Aorta (tissue), 5 donors: ENCODE results near the gene SULT2A1. TPM values are rescaled to one million over a fixed set of nuclear protein-coding genes. Genes with fewer than 3 reads are reported as not detected.
"Not testable (repeated sequence)": the region's sequence is repeated elsewhere in the genome, so short reads cannot be mapped to it uniquely, and the experiment has no call there.

ENCODE experiments used
- ATAC-seq: fragments of 200-7000 bp; cut with Tn5 transposase; one replicate; pipeline ENCODE4 v1.9.1; 2022; ENCODE audit warnings: moderate library complexity; ENCODE audit not compliant: low FRiP score
- DNase-seq, 2 donors: peaks; one replicate each; pipeline ENCODE4 v3.0.0-alpha.2; 2020
- H3K27ac ChIP-seq, 2 donors: one replicate each; pipeline ENCODE4 v1.5.1; 2013; ENCODE audit warnings: low read length in 2 of 2, mild to moderate bottlenecking in 2 of 2, moderate library complexity in 2 of 2, control low read depth in 1 of 2, inconsistent platforms in 1 of 2, low read depth in 1 of 2
- H3K27me3 ChIP-seq, 2 donors: one replicate each; pipeline ENCODE4 v1.6.1; 2013; ENCODE audit warnings: control low read depth in 1 of 2, low read length in 1 of 2, mild to moderate bottlenecking in 1 of 2, moderate library complexity in 1 of 2; ENCODE audit not compliant: insufficient read depth in 2 of 2, control insufficient read depth in 1 of 2
- H3K36me3 ChIP-seq, 2 donors: one replicate each; pipeline ENCODE4 v1.6.1; 2013; ENCODE audit warnings: control low read depth in 1 of 2, low read length in 1 of 2, mild to moderate bottlenecking in 1 of 2; ENCODE audit not compliant: insufficient read depth in 2 of 2, control insufficient read depth in 1 of 2
- H3K4me1 ChIP-seq, 2 donors: one replicate each; pipeline ENCODE4 v1.6.1; 2013; ENCODE audit warnings: low read length in 2 of 2, control low read depth in 1 of 2, mild to moderate bottlenecking in 1 of 2, moderate library complexity in 1 of 2; ENCODE audit not compliant: insufficient read depth in 2 of 2, control insufficient read depth in 1 of 2
- H3K4me3 ChIP-seq, 2 donors: one replicate each; pipeline ENCODE4 v1.5.1; 2013; ENCODE audit warnings: low read length in 2 of 2, control low read depth in 1 of 2, mild to moderate bottlenecking in 1 of 2
- H3K9me3 ChIP-seq: one replicate; pipeline ENCODE4 v1.6.1; 2013; ENCODE audit warnings: mild to moderate bottlenecking, low read length; ENCODE audit not compliant: control insufficient read depth
- WGBS, 2 donors: extraction: QIAGEN DNeasy Blood & Tissue Kit; methylation state at CpG; one replicate each; pipeline ENCODE4 v1.1.7; 2013; 5-methylcytosine and 5-hydroxymethylcytosine counted together
- intact Hi-C, 2 donors: fragments of 100-400 bp; cut with DNase I; formaldehyde crosslinking; loops; one replicate each; pipeline versions ENCODE4 v1.14.2 to v1.15.0; 2022
- polyA plus RNA-seq, 2 donors: library from polyadenylated mRNA; stranded (reverse); fragments of 200-250 nt; gene quantifications; one replicate each; pipeline ENCODE4 v1.2.3, GENCODE V29; 2013
- total RNA-seq, 2 donors: library from RNA; stranded (reverse); fragmentation: NEBNext Ultra II Directional; extraction: Animal tissue kit (Norgen Biotek cat#: 25700); gene quantifications; one replicate each; pipeline ENCODE4 v1.2.1, GENCODE V29; 2021
- donor health status: healthy with polysubstance abuse.
- donor health status: Bipolar disorder and iron deficiency.
- donor health status: DM: no; HTN: no; CAD: no.
- donor health status: DM: no; HTN: no; CAD: no.
- donor health status: DM: yes; HTN: yes; CAD: no.

The SULT2A1 gene
- total and polyA plus RNA-seq, 4 donors, result 23.7 TPM; not detected in 3

DNA sequence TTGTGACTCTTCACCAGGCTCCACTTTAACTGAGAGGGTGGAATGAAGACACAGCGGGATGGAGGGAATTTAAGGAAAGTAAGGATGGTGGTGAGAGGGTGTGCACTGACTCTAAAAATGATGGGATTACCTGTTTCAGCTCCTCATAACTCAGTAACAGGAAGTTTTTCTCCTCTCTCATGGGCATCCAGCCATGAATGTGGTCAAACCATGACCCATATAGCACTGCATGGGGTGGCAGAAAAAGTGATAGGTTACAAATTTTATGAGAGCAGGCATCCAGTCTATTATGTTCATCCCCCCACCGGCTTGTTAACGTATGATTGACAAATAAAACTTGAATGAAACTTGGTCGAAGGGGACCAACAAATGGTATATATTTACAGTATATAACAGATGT, 7.2 kb downstream of the SULT2A1 start:
- Histone ChIP-seq H3K4me1 (no peaks in the 10 kb centered on the region), H3K27ac (no peak overlapping the region), H3K27me3 (no peaks in the 10 kb centered on the region), H3K9me3 (no peaks in the 10 kb centered on the region), H3K4me3 (no peak overlapping the region), H3K36me3 (no peaks in the 10 kb centered on the region)
- intact Hi-C loops, result no loop called here
- ATAC-seq (no peak), DNase-seq (no peak)
- 66 to 89% methylated on average over 4 of the region's 4 CpGs for WGBS, 2 donors

DNA sequence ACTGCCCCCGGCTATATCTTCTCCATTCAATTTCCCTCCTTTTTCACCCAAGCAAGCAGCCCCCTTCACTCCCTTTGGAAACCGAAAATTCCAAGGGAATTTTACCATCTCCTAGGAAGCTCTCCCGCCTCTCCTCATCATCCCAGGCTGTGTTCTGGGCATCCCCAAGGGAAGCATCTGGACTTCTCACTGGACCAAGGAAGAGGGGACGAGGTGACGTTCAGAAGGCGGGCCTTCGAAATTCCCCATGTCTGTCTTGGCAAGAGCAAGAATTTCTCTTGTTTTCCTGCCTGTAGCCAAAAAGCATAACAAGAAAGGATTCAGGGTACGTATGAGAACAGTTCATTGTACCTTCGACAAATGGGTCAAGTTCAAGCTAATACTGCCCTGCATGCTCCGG, 20.9 kb downstream of the SULT2A1 start:
- H3K4me1 ChIP-seq, result no peaks in the 10 kb centered on the region
- no peaks in the 10 kb centered on the region for H3K27me3 ChIP-seq
- no peaks in the 10 kb centered on the region for H3K36me3 ChIP-seq
- intact Hi-C loops, result loop anchor here in 1 of 2 donors (5.0 kb wide), 1 partner anchor 98 kb away; no protein-coding TSS in a partner anchor
- no peaks in the 10 kb centered on the region for H3K9me3 ChIP-seq
- DNase-seq (no peak), ATAC-seq (no peak)
- 25 to 26% methylated on average over 10 of the region's 10 CpGs for WGBS, 2 donors
- no peak overlapping the region for H3K27ac ChIP-seq
- H3K4me3 ChIP-seq, result no peak overlapping the region

- no peaks in the 10 kb centered on the region for H3K9me3 ChIP-seq
- intact Hi-C loops, result loop anchor here in 1 of 2 donors (5.0 kb wide), 1 partner anchor 96 kb away; no protein-coding TSS in a partner anchor
- no peaks in the 10 kb centered on the region for H3K36me3 ChIP-seq
- H3K27ac ChIP-seq, result no peak overlapping the region
- H3K4me3 ChIP-seq, result no peak overlapping the region
- ATAC-seq (peak; percentile 87), DNase-seq (peak; percentile 87 to 97)
- H3K27me3 ChIP-seq, result no peaks in the 10 kb centered on the region
- no peaks in the 10 kb centered on the region for H3K4me1 ChIP-seq
- 20 to 21% methylated on average over 14 of the region's 14 CpGs for WGBS, 2 donors
Measured at GRCh38 chr19:47863514-47863936, 22.6 kb downstream of the SULT2A1 start.

DNA sequence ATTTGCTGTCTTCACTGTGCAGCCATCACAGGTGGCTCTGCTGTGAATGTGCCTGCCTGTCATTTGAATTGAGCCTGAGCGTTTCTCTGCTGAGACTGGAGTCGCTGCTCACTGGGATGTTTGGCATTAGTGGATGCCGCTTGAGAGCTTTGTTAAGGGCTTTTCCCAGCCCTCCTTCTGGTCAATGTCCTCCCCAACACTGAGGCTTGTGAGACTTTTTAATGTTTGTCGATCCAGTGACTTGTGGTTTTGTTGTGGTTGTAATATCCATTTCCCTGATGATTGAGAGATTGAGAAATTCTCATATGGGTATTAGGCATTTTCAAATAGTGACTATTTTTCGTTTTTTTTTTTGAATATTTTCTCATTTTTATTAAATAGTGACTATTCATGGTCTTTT, 24.5 kb downstream of the SULT2A1 start:
- H3K9me3 ChIP-seq, result no peaks in the 10 kb centered on the region
- H3K27ac ChIP-seq, result no peak overlapping the region
- no peaks in the 10 kb centered on the region for H3K4me1 ChIP-seq
- no peak overlapping the region for H3K4me3 ChIP-seq
- 95 to 96% methylated on average over 5 of the region's 5 CpGs for WGBS, 2 donors
- intact Hi-C loops, result loop anchor here in 1 of 2 donors (5.0 kb wide), 1 partner anchor 94 kb away; no protein-coding TSS in a partner anchor
- ATAC-seq, result no peak
- H3K36me3 ChIP-seq, result no peaks in the 10 kb centered on the region
- no peak for DNase-seq
- H3K27me3 ChIP-seq, result no peaks in the 10 kb centered on the region

DNA sequence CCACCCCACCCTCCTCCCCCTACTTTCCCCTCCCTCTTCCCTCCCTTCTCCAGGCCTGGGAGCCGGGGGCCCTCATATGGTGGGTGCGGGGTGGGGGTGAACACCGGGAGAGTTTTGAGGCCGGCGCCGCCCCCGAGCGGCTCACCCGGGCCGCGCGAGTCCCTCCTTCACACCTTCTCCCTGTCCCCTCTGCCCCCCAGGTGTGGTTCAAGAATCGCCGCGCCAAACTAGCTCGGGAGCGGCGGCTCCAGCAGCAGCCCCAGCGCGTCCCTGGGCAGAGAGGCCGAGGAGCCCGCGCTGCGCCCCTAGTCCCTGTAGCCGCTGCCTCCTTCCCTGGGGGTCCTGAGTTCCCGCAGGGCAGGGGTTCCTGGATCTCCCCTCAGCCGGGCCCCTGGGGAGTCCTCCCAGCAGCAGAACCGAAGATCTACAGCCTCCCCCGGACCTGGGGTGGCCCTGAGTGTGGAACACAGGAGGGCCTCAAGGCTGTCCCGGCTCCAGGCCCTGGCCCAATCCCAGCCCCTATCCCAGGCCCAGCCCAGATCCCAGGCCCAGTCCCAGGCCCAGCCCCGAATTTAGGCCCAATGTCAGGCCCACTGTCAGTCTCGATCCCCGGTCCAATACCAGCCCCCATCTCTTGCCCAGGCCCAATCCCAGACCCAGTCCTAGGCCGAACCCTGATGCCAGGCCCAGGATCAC, 25.4 kb downstream of the SULT2A1 start:
- Histone ChIP-seq H3K4me3 (no peak overlapping the region), H3K27ac (no peak overlapping the region), H3K4me1 (no peaks in the 10 kb centered on the region), H3K9me3 (no peaks in the 10 kb centered on the region), H3K27me3 (peaks cover 0 to 2% of the 10 kb centered on the region in 2 donors), H3K36me3 (no peaks in the 10 kb centered on the region)
- 36 to 46% methylated on average over 20 to 34 of the region's 34 CpGs for WGBS, 2 donors
- DNase-seq (no peak), ATAC-seq (no peak)
- intact Hi-C loops, result loop anchor here in 1 of 2 donors (5.0 kb wide), 1 partner anchor 93 kb away; no protein-coding TSS in a partner anchor

DNA sequence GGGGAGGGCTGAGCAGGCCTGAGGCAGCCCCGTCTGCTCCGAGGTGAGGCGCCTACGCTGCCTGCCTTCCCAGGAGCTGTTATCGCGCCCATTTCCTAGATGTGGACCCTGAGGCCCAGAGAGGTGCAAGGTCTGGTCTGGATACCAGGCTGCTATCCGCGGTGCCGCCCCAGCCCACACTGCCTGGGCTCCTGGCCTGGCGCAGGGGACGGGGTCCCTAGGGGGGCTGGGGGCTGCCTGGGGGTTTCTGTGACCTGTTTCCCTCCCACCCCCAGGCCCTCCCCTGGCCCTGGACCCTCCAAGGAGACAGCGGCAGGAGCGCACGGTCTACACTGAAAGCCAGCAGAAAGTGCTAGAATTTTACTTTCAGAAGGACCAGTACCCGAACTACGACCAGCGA, 26.3 kb downstream of the SULT2A1 start:
- not testable (repeated sequence) for H3K27me3 ChIP-seq, DNase-seq, H3K4me1 ChIP-seq, H3K9me3 ChIP-seq, H3K36me3 ChIP-seq, ATAC-seq, H3K4me3 ChIP-seq, H3K27ac ChIP-seq
- WGBS, 2 donors, result 82 to 100% methylated on average over 4 to 13 of the region's 17 CpGs
- intact Hi-C loops, result loop anchor here in 1 of 2 donors (5.0 kb wide), 1 partner anchor 93 kb away; no protein-coding TSS in a partner anchor

DNA sequence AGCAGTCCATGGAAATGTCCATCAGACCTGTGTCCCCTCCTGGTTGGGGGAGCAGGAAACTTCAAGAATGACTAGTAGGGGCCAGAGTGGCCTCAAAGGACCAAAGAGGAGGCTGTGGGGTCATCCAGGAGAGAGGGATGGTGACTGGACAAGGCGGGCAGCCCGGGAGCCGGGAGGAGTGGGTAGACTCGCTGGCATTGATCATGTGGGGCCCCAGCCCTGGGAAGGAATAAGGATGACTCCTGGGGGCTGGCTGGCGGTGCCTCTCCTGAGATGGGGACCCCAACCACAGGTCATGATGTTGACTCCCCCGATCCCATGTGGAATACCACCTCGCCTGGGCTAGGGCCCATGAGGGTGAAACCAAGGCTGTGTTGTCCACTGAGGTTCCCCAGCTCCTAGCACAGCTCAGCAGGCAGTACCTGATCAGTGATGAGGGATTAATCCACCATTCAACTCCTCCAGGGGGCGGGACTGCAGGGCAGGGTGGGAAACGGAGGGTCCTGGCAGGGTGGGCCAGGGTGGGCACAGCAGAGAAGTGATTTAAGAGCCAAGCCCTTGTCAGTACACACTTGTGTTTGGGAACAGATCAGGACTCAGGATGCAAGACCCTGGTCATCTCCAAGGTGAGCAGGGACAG, 27.3 kb downstream of the SULT2A1 start, which contains the start of gene TPRX2:
TSS of gene TPRX2 (plus strand) at position 590 of the 640 bp plus-strand sequence. CDS start at position 602, 12 bp downstream.
- H3K36me3 ChIP-seq, H3K4me1 ChIP-seq, H3K9me3 ChIP-seq, H3K27ac ChIP-seq, intact Hi-C loops, ATAC-seq, H3K27me3 ChIP-seq, H3K4me3 ChIP-seq: not testable (repeated sequence)
- 88 to 91% methylated on average over 9 of the region's 9 CpGs for WGBS, 2 donors
- peak in 1 of 2 donors; percentile 29 for DNase-seq

- ATAC-seq, H3K36me3 ChIP-seq, H3K4me1 ChIP-seq, H3K27ac ChIP-seq, H3K27me3 ChIP-seq, H3K9me3 ChIP-seq, intact Hi-C loops, H3K4me3 ChIP-seq: not testable (repeated sequence)
- 85 to 90% methylated on average over 9 of the region's 9 CpGs for WGBS, 2 donors
- DNase-seq, result peak in 1 of 2 donors; percentile 3
Measured at GRCh38 chr19:47858231-47858630, 27.9 kb downstream of the SULT2A1 start.
